ENCODE results near the gene PDZD2.

DNA sequence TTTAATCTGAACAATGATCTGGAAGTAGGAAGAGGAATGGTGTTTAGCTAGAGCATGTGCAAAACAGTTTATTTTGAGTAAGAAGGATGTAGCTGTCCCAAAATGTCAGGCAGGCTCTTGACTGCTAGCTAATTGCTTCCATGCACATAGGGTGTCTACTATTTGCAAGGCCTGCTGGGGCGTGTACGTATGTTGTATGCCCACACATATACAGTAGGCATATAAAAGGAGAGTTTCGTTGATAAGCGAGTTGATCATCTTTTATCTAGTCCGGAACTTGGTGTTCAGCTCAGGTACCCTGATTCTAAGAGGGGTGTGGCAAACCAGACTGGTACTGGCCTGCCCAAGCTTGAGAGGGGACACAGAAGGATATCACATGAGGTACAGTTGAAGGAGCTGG, 358.0 kb downstream of the PDZD2 start:
- TF ChIP-seq, protein P1, sequence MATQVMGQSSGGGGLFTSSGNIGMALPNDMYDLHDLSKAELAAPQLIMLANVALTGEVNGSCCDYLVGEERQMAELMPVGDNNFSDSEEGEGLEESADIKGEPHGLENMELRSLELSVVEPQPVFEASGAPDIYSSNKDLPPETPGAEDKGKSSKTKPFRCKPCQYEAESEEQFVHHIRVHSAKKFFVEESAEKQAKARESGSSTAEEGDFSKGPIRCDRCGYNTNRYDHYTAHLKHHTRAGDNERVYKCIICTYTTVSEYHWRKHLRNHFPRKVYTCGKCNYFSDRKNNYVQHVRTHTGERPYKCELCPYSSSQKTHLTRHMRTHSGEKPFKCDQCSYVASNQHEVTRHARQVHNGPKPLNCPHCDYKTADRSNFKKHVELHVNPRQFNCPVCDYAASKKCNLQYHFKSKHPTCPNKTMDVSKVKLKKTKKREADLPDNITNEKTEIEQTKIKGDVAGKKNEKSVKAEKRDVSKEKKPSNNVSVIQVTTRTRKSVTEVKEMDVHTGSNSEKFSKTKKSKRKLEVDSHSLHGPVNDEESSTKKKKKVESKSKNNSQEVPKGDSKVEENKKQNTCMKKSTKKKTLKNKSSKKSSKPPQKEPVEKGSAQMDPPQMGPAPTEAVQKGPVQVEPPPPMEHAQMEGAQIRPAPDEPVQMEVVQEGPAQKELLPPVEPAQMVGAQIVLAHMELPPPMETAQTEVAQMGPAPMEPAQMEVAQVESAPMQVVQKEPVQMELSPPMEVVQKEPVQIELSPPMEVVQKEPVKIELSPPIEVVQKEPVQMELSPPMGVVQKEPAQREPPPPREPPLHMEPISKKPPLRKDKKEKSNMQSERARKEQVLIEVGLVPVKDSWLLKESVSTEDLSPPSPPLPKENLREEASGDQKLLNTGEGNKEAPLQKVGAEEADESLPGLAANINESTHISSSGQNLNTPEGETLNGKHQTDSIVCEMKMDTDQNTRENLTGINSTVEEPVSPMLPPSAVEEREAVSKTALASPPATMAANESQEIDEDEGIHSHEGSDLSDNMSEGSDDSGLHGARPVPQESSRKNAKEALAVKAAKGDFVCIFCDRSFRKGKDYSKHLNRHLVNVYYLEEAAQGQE (IDR thresholded peaks at IDR 0.05; ENCODE audit: insufficient replicate concordance, low read depth) = no peak
- TF ChIP-seq SPI1 (IDR thresholded peaks at IDR 0.05; ENCODE audit: borderline replicate concordance, low read depth) = no peak
- TF ChIP-seq, protein P2, sequence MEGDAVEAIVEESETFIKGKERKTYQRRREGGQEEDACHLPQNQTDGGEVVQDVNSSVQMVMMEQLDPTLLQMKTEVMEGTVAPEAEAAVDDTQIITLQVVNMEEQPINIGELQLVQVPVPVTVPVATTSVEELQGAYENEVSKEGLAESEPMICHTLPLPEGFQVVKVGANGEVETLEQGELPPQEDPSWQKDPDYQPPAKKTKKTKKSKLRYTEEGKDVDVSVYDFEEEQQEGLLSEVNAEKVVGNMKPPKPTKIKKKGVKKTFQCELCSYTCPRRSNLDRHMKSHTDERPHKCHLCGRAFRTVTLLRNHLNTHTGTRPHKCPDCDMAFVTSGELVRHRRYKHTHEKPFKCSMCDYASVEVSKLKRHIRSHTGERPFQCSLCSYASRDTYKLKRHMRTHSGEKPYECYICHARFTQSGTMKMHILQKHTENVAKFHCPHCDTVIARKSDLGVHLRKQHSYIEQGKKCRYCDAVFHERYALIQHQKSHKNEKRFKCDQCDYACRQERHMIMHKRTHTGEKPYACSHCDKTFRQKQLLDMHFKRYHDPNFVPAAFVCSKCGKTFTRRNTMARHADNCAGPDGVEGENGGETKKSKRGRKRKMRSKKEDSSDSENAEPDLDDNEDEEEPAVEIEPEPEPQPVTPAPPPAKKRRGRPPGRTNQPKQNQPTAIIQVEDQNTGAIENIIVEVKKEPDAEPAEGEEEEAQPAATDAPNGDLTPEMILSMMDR (IDR thresholded peaks at IDR 0.05; ENCODE audit: insufficient read depth, low read length) = no peak
- TF ChIP-seq POLR2AphosphoS5 (IDR thresholded peaks at IDR 0.05; ENCODE audit: low read depth) = no peak

Data from HL-60 (cell line).